Embryonic facial prominence (tissue), 1 donor: ENCODE data around the gene HAT1.
"Not testable (repeated sequence)": the region's sequence is repeated elsewhere in the genome, so short reads cannot be mapped to it uniquely, and the experiment has no call there.

ENCODE experiments used
- DNase-seq: peaks from one replicate; pipeline ENCODE4 v3.0.0-alpha.2; 2016; ENCODE audit errors: extremely low spot score

The HAT1 gene

DNA sequence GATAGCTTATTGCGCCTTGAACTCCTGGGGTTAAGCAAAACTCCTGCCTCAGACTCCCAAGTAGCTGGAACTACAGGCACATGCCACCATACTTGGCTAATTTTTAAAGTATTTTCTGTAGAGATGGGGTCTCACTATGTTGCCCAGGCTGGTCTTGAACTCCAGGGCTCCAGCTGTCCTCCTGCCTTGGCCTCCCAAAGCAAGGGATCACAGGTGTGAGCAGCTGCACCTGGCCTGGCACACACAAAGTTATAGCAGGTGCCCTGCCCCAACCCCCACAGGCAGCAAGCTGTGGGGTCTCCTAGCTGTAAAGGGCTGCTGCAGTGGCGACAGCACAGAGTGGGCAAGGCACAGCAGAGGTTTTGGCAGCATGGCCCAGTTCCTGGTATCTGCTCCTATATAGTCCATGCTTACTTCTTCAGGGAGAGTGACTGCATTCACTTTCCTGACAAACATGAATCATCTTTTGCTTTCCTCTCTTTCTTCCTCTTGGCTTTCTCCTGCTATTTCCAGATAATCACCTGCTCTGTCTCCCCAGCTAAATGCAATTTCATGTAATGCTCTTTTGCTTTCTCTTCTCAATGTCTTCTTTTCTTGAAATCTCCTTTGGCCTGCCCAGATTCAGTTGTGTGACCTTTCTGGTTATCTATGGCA lies 50.2 kb downstream of the HAT1 start:
- DNase-seq: no peak

DNA sequence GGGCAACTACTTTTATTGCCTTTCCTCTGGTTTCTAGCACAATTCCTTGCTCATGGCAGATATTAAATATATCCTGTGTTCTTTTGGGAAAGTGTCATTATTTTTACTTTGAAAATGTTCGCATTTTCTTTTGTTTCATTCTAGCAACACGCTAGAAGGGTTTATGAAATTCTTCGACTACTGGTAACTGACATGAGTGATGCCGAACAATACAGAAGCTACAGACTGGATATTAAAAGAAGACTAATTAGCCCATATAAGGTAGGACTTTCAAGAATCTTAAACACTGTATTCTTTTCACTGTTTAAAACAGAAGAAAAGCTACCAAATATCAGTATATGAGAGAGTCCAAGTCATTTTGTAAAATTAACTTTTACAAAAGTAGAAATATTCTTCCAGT lies 56.8 kb downstream of the HAT1 start:
- no peak for DNase-seq

DNA sequence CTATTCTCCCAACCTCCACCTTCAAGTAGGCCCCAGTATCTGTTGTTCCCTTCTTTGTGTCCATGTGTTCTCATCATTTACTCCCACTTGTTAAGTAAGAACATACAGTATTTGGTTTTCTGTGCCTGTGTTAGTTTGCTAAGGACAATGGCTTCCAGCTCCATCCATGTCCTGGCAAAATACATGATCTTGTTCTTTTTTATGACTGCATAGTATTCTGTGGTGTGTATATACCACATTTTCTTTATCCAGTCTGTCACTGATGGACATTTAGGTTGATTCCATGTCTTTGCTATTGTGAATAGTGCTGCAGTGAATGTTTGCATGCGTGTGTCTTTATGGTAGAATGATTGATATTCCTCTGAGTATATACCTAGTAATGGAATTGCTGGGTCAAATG lies 61.7 kb downstream of the HAT1 start:
- not testable (repeated sequence) for DNase-seq

DNA sequence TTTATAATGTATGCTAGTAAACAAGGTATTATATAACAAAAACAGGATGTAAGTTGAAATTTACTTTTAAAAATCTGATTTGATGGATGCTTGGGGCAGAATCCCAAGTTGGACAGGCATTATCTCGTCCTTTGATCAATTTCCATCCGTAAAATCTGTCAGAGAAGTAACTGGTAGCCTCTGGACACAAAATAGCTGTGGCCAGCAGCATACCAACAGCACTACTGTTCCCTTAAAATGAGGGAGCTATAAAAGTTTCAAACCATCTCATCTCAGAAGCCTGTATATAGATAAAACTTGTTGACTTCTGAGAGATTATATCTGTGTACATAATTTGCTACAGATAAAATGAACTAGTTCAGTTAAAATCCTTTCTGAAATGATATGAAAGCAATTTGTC lies 62.8 kb downstream of the HAT1 start:
- DNase-seq: no peak

DNA sequence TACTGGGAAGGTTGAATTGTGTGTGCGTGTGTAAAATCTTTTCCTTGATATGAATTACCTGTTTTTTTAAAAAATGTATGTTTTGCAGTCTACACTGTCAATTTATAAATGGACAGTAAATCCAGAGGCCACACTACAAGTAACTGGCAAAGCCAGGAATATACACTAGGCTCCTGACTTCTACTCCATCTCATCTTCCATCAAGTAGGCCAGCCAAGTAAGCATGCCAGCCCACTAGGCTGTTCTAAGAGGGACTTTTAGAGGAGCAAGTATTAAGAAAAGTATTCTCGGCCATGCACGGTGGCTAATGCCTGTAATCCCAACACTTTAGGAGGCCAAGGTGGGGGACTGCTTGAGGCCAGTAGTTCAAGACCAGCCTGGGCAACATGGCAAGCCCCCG lies 64.5 kb downstream of the HAT1 start:
- DNase-seq: no peak

DNA sequence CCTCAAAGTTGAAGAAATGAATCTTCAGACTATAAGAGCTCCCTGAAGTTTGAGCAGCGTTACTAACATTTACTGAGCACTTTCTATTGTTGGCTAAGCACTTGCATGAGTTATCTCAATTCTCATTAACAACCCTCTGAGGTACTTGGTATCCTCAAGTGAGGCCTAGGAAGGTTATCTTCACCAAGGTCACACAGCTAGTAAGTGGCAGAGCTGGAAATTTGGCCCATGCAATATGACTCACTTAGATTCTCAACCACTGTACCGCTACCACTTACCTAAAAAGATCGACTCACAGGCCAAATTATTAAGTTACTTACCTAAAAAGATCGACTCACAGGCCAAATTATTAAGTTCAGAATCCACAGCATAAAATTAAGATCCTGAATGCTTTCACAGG lies 68.8 kb downstream of the HAT1 start:
- DNase-seq: no peak

DNA sequence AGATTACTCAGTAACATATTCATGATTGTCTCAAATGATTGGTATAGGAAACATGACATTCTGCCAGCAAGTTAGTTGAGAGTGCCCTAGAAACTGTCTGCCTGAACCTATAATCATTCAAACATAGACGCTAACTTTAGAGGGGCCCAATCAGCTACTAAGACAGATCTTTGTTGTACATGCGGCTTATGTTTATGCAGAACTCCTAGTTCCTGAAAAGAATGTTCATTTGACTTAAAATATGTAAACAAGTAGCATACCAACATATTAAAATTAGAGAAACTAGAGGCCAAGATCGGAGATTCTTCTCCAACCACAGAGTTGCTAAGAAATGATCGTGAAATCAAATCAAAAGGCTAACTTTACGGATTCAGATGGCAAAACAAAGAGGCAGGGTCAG lies 73.3 kb downstream of the HAT1 start:
- DNase-seq: peak; percentile 21

DNA sequence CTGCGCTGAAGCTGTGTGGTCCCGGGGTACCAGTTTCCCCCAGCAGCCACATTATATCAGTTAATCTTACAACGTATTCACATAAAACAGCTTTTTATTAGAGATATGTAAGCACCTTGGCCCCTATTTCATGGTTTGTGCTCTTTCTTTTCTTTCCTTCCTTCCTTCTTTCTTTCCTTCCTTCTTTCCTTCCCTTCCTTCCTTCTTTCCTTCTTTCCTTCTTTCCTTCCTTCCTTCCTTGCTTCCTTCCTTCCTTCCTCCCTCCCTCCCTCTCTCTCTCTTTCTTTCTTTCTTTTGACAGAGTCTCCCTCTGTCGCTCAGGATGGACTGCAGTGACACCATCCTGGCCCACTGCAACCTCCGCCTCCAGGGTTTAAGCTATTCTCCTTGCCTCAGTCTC lies 73.8 kb downstream of the HAT1 start:
- DNase-seq: no peak

DNA sequence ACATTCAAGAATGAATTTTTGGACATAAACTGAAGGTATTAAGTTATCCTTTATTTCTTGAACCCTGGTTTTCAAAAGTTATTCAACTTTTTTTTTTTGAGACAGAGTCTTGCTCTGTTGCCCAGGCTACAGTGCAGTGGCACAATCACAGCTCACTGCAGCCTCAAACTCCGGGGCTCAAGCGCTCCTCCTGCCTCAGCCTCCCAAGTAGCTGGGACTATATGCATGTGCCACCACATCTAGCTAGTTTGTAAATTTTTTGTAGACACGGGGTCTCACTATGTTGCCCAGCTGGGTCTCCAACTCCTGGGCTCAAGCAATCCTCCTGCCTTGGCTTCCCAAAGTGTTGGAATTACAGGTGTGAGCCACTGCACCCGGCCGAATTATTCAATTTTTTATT lies 74.8 kb downstream of the HAT1 start:
- DNase-seq: not testable (repeated sequence)

DNA sequence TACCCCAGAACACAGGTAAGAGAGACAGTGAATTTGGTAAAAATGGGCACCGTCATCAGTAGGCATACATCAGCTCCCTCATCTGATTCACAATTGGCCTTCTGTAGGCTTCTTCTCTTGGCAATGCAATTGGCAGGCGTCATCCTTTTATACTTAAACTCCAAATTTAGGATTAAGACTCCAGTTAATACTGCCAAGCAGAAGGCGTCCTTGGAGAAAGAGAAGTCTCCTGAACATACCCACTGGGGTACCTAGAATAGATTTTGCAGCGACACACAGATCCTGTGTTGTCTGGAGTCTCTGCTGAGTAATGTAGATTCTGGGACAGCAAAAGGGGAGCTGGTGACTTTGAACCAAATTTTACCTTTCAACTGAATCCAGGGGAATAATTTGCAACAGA lies 76.9 kb downstream of the HAT1 start:
- no peak for DNase-seq

DNA sequence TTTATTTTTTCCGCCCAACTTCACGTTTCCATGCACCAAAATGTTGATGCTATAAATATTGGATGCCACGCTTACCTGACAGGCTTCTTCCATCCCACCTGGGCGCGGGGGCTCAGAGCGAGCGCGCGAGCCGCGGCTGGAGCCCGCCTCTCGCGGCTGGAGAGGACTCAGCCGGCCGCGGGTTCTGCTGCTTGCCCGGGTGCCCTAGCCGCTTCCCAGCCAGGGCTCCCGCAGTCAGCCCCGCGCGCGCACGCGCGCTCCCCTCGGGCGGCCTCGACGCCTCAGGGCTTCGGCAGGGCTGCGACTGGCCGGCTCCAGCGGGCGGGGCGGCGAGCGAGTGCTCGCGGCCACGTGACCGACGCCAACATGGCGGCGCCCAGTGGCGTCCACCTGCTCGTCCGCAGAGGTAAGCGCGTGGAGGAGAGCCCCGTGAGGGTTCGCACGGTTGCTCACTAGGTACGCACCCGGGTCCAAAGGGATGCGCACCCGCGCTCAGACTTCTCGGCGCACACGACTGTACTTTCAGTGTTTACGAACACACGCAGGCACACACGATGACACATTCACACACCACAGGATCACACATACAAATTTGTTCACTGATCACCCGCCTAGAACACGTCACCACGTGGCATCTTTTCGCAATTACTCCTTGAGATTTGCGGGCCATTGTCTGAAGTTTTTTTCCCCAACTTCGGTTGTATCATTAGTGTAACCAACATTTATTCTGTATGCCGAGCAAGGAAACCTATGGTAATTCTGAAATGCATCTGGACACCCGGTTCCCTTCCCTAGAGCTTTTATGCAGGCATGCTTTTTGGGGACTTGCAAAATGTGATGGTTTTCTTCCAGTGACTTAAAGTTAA lies 77.6 kb downstream of the HAT1 start, which contains the start of gene METAP1D:
TSS of gene METAP1D (plus strand) at position 350 of the 866 bp plus-strand sequence. CDS start at position 367, 17 bp downstream.
- DNase-seq: peak; percentile 74

DNA sequence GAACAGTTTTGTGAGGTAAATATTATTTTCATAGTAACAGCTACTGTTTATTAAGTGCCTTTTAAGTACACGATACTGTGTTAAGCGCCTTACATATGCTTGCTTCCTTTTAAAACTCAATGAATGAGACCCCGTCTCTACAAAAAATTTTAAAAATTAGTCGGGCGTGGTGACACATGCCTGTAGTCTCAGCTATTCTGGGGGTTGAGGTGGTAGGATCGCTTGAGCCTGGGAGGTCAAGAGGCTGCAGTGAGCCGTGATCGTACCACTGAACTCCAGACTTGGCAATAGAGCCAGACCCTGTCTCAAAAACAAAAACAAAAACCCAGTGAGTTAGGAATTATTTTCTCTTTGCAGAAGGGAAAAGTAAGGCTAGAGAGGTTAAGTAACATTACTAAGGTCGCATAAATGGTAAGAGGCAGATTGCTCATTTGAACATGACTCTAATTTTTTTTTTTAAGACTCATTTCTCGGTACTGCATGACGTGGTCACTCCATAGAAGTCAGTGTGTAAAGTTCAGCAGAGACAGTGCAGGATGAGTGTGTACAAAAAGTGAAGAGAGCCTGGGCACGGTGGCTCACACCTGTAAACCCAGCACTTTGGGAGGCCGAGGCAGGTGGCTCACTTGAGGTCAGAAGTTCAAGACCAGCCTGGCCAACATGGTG lies 78.6 kb downstream of the HAT1 start:
- DNase-seq: no peak

DNA sequence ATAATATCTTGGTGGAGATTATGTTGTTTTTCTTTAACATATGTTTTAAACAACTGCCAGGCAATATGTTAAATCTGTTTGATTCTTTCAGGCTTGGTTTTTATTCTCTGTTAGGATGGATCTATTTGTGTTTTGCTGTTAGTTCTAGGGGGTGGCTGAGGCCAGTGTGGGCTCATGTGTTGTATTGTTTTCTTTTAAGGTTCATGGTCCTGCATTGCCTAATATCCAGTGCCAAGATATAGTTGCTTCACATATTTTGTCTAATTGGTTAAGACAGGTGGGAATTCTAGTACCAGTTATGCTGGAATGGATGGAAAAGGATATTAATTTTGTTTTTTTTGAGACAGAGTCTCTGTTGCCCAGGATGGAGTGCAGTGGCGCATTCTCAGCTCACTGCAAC lies 85.1 kb downstream of the HAT1 start:
- DNase-seq: no peak

DNA sequence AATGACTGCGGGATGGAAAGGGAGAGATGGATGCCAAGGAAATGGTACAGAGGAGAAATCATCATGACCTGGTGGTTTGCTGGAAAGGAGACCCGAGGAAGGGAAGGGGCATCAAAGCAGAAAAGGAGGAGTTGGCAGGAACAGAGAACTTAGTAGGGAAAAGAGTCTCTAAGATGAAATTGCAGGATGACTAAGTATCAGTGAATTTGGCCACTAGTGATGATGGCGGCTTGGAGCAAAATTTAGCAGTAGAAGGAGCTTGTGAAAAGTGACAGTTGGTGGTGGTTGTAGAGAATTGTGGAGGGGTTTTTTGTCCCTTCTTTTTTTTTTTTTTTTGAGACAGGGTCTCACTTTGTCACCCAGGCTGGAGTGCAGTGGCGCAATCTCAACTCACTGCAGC lies 87.6 kb downstream of the HAT1 start:
- DNase-seq: no peak

DNA sequence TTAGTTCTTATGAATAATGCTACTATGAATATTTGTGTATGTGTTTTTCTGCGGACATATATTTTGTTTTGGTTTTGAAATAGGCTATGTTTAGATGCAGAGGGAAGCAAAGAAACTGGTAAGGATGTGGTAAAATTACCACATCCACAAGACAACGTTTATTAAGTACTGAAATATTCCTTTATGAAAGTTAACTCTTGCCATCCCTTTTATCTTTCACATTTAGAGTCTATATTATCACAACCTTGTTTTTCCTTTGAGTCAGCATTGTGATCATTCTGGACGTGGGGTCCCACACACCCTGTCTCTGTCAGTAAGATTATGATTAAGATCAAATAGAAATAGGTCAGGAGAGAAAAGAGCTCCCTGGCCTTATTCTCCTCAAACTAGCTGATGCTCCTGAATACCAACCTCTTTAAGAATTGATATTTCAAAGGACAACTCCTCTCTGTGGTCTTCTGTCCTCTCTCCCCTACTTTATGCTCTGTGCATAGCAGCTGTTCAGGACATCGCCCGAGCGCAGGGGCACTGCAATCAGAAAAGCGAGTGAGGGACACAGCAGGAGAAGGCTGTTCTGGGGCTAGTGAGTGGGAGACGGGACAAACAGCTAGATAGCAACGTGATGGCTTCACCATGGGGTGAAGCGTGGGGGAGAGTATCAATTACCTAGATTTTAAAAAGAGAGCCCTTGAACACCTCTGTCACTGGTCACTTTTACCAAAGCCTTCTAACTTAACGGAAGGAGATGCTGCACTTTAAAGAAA lies 89.7 kb downstream of the HAT1 start:
- DNase-seq: no peak

DNA sequence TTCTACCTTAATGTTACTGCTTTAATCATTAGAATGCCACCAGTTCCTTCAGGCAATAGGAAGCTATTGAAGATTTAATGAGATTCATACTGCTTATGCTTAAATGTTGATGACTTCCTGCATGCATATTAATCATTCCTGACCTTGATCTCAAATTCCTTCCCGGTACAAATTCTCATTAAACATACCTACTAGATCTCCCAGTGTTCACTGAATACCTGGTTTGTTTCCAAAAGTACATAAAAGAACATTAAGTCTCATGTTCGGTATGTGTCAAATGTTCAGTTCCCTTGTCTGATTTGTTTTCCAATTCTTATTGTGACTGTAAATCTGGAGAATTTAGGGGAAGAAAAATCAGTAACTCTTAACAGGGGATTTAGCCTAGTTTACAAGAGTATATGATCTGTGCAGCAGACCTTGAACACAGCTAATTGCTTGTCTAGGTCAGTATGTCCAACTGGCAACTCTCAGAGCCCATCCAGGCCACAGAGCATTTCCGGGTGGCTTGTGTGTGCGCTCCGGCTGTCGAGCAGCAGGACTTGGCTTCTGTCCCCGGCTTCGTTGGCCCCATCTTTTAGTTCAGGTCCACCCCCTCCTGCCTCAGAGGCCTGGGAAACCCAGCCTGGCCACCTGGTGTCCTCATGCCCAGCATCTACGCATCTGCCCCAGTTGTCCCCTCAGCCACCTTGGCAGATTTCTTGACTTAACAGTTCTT lies 90.6 kb downstream of the HAT1 start:
- no peak for DNase-seq

DNA sequence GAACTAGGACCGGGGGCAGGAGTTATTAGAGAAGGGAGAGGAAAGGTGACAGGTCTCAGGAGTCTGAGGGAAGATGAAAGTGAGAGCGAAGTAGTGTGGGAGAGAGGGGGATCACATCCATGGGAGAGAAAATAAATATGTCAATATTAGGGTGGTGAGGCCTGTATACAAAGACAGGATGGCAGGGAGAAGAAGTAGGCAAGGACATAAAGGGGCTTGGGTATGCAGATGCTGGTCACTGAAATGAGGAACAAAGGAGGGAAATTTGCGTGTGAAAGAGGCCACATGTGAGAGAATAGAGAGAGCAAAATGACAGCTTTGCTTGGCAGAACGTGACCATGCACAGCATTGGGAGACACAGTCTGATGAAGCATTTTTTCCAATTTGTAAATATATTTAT lies 91.1 kb downstream of the HAT1 start:
- DNase-seq: no peak

DNA sequence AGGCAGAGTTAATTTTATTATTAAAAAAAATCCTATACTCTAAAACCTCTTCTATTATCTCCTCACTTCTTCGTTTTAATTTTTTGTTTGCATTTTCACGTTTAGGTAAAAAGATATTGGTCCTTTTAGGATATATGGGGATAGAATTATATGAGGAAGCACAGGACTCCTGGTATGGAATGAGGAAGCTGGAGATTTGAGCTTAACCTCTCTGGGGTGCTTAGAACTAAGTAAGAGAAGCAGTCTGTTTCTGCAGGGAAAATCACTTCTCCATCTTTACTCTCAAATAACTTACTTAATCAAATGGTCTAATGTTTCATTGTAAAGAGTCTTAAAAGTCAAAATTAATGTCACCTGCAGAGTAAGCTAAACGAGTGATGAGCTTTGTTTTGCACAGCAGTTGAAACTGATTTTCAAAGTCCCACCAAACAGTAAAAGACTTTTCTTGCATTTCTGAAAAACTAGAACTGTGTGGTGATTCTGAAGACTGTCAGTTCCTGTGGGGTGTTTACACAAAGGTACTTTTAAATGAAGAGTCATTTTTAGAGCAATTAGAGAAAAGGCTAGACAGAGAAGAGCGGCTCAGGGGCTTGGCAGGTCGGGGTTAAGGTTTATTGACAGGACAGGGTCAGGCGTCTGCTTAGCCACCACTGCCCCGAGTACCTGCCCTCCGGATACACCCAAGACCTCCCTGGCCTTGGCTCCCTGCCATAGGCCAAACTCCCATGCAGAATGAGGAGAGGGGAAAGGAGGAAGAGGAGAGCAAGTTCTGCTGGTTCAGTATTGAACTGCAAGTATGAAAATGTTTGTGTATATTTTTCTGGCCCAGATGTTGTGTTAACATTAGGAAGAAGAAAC lies 99.0 kb downstream of the HAT1 start:
- DNase-seq: no peak

DNA sequence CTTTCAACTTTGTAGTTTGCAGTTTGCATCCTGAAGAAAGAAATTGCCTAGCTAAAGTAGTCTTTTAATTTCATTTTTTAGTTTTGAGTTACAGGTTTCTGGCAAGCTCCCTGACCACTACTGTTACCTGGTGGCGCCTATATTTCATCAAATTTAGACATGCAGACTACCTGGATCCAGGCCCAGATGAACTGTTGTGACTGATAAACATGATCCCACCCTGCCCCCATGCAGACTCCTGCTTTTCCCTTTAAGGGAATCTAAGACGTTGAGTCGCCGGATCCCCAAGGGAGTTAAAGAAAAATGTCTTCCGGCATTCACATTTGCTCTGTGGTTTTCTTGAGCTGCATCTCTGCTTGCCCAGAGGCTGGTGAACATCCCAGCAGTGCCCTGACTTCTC lies 99.7 kb downstream of the HAT1 start:
- DNase-seq: no peak

DNA sequence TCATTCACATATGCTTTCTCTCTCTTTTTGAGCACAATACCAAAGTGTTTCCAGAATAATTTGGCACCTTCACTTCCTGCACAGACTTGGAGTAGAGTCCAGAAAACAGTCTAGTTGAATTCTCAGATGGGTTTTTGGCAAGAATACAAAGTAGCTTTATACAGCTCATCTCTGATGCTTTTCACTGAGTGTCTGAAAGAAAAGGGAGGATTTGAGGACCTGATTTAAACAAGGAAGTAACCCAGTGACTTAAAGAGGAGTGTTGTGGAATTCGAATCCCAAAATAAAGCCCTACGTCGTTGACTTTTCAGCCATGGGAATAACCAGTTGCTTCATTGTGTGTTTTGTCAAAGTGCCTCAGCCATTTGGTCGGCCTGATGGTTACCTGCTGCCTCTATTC lies 109.3 kb downstream of the HAT1 start:
- no peak for DNase-seq
